OCI-LY1 (cell line): ENCODE data around the gene TSPAN12.
A peak's percentile ranks its signal among the peaks of the same experiment; 100 is the strongest.

Experiments
- H2AFZ ChIP-seq: fragments of 200-600 bp; sonication (generic), shearing (Covaris generic); 2 replicates; pipeline ENCODE4 v1.6.0; 2014; ENCODE audit warnings: antibody characterized with exemption, mild to moderate bottlenecking, low read length
- H3F3A ChIP-seq: fragments of 200-600 bp; sonication (generic), shearing (Covaris generic); 2 replicates; pipeline ENCODE4 v1.6.0; 2014; ENCODE audit warnings: mild to moderate bottlenecking, antibody characterized with exemption, low read length, moderate library complexity; ENCODE audit not compliant: insufficient read depth
- H3K27ac ChIP-seq: fragments of 200-600 bp; sonication (generic); 2 replicates; pipeline ENCODE4 v1.5.1; 2014; ENCODE audit warnings: low read length, mixed run types, mild to moderate bottlenecking, low read depth; ENCODE audit not compliant: poor library complexity, severe bottlenecking
- H3K27me3 ChIP-seq: fragments of 200-600 bp; sonication (generic); 2 replicates; pipeline ENCODE4 v1.6.0; 2014; ENCODE audit warnings: antibody characterized with exemption, mild to moderate bottlenecking, low read length, moderate library complexity; ENCODE audit not compliant: insufficient read depth
- H3K36me3 ChIP-seq: fragments of 200-600 bp; sonication (generic); 2 replicates; pipeline ENCODE4 v1.6.1; 2014; ENCODE audit warnings: mild to moderate bottlenecking, antibody characterized with exemption, low read length, moderate library complexity, mixed read lengths; ENCODE audit not compliant: insufficient read depth
- H3K4me1 ChIP-seq: fragments of 200-600 bp; sonication (generic); 2 replicates; pipeline ENCODE4 v1.5.1; 2014; ENCODE audit warnings: mild to moderate bottlenecking, low read length, moderate library complexity; ENCODE audit not compliant: insufficient read depth, severe bottlenecking
- H3K4me2 ChIP-seq: fragments of 200-600 bp; sonication (generic), shearing (Covaris generic); 2 replicates; pipeline ENCODE4 v1.6.1; 2014; ENCODE audit warnings: low read length
- H3K4me3 ChIP-seq: fragments of 200-600 bp; sonication (generic); 2 replicates; pipeline ENCODE4 v1.5.1; 2014; ENCODE audit warnings: low read length, low read depth, mild to moderate bottlenecking, mixed read lengths; ENCODE audit not compliant: poor library complexity, severe bottlenecking
- H3K79me2 ChIP-seq: fragments of 200-600 bp; shearing (Covaris generic); 2 replicates; pipeline ENCODE4 v1.6.1; 2016; ENCODE audit warnings: mixed run types, low read length, mixed read lengths; ENCODE audit not compliant: insufficient read depth
- H3K9ac ChIP-seq: fragments of 200-600 bp; sonication (generic), shearing (Covaris generic); 2 replicates; pipeline ENCODE4 v1.6.1; 2014; ENCODE audit warnings: mild to moderate bottlenecking, low read length, mixed read lengths
- H3K9me2 ChIP-seq: fragments of 200-600 bp; sonication (generic), shearing (Covaris generic); 2 replicates; pipeline ENCODE4 v1.6.1; 2014; ENCODE audit warnings: low read depth, mild to moderate bottlenecking, low read length, mixed read lengths
- H3K9me3 ChIP-seq: fragments of 200-600 bp; shearing (Covaris generic); 2 replicates; pipeline ENCODE4 v1.6.1; 2014; ENCODE audit warnings: low read length, mixed read lengths
- H4K20me1 ChIP-seq: fragments of 200-600 bp; sonication (generic), shearing (Covaris generic); 2 replicates; pipeline ENCODE4 v1.6.0; 2016; ENCODE audit warnings: mild to moderate bottlenecking, low read length; ENCODE audit not compliant: insufficient read depth
- EZH2 ChIP-seq: fragments of 200-600 bp; sonication (generic), shearing (Covaris generic); IDR thresholded peaks from 2 replicates; pipeline ENCODE4 v1.8.0; 2017; ENCODE audit warnings: borderline replicate concordance, mixed run types, mild to moderate bottlenecking, antibody characterized with exemption, low read length, moderate library complexity, mixed read lengths
- TF ChIP-seq, protein P1 (sequence below): fragments of 200-600 bp; sonication (generic), shearing (Covaris generic); IDR thresholded peaks from 2 replicates; pipeline ENCODE4 v1.5.1; 2017; ENCODE audit warnings: mild to moderate bottlenecking, antibody characterized with exemption, low read length, moderate library complexity, mixed read lengths

The TSPAN12 gene

DNA sequence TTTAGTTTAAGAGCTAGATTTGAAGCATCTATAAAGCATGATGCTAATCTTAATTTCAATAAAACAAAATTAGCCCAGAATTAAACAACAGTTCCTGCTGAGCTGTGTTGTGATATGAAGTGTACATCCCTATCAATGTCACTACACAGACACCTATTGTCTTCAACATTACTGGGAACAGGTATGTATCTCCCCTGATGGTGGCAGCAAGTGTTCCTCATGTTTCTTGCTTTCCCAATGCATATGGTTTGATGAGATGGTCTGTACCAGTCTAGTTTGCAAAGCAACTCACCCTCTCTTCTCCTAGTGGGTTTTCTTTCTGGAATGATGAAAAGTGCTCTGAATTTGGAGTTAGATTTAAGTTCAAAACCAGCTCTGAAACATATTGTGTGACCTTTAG is 38.1 kb downstream of the TSPAN12 start:
- Histone ChIP-seq H3K9ac (no peak overlapping the region), H3K9me2 (no peaks in the 10 kb centered on the region), H3K9me3 (no peaks in the 10 kb centered on the region), H3K27ac (no peak overlapping the region), H3K79me2 (no peaks in the 10 kb centered on the region), H3F3A (no peaks in the 10 kb centered on the region), H3K4me2 (no peak overlapping the region), H4K20me1 (no peaks in the 10 kb centered on the region), H3K36me3 (no peaks in the 10 kb centered on the region), H3K4me3 (no peak overlapping the region), H3K4me1 (no peaks in the 10 kb centered on the region), H3K27me3 (no peaks in the 10 kb centered on the region), H2AFZ (no peak overlapping the region)
- TF ChIP-seq, protein P1, sequence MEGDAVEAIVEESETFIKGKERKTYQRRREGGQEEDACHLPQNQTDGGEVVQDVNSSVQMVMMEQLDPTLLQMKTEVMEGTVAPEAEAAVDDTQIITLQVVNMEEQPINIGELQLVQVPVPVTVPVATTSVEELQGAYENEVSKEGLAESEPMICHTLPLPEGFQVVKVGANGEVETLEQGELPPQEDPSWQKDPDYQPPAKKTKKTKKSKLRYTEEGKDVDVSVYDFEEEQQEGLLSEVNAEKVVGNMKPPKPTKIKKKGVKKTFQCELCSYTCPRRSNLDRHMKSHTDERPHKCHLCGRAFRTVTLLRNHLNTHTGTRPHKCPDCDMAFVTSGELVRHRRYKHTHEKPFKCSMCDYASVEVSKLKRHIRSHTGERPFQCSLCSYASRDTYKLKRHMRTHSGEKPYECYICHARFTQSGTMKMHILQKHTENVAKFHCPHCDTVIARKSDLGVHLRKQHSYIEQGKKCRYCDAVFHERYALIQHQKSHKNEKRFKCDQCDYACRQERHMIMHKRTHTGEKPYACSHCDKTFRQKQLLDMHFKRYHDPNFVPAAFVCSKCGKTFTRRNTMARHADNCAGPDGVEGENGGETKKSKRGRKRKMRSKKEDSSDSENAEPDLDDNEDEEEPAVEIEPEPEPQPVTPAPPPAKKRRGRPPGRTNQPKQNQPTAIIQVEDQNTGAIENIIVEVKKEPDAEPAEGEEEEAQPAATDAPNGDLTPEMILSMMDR = 0 out of 2 replicates have a peak, but pooled peaks have one; percentile 5
- TF ChIP-seq EZH2 = no peak

DNA sequence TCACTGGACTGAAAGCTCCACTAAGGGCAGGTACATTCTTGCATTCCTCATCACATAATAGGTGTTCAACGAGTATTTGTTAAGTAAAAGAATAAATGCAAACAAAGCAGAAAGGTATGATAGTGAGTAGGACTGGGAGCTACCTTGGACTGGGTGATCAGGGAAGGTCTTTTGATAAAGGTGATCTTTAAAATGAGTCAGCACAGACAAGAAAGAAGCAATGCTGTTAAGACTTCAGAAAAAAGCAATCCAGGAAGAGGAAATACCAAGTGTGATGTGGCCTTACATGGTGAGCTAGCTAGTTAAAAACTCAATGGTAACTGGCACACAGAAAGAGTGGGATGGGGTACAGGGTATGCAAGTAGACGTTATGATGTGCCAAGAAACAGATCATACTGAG is 40.1 kb downstream of the TSPAN12 start:
- no peak for TF ChIP-seq EZH2
- TF ChIP-seq, protein P1 = no peak
- no peaks in the 10 kb centered on the region for H3K36me3 ChIP-seq
- no peaks in the 10 kb centered on the region for H3K27me3 ChIP-seq

DNA sequence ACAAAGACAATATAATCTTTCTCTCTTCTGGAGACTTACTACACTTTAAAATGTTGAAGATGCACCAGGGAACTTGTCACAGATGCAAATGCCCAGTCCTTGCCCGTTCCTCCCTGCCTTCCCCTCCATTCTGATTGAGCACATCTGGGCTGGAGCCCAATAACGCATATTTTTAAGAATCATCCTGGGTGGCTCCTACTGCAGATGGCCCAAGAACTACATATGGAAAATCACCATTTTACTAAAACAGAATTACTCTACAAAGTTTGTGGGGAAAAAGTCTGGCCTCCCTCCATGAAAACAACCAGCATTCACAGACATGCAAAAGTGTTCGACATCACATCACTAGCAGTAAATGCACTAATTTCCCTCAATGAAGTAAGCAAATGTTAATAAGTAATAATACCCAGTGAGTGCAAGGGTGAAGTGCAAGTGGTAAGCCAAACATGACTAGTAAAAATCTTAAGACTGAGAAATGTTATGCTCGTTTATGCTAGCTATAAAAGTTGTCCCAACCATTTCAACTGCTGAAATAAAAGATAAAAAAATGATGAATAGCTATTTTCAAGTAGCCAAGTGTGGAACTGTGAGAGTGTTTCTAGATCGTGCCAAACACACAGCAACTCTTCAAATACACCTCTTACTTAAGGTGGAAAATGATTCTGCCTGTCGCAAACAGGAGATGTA is 43.5 kb downstream of the TSPAN12 start:
- Histone ChIP-seq H3K9ac (no peak overlapping the region), H3K79me2 (no peaks in the 10 kb centered on the region), H3K27ac (no peak overlapping the region), H3K36me3 (no peaks in the 10 kb centered on the region), H3K9me2 (no peaks in the 10 kb centered on the region), H2AFZ (no peak overlapping the region), H3K4me3 (no peak overlapping the region), H3F3A (no peaks in the 10 kb centered on the region), H4K20me1 (no peaks in the 10 kb centered on the region), H3K27me3 (no peaks in the 10 kb centered on the region), H3K4me1 (no peaks in the 10 kb centered on the region), H3K9me3 (no peaks in the 10 kb centered on the region), H3K4me2 (no peak overlapping the region)
- TF ChIP-seq, protein P1 = no peak
- TF ChIP-seq EZH2 = no peak

More for the DNA sequence above, 40.1 kb downstream of the TSPAN12 start:
- H3K9me3 ChIP-seq = no peaks in the 10 kb centered on the region
- H3F3A ChIP-seq = no peaks in the 10 kb centered on the region
- H3K4me1 ChIP-seq = no peaks in the 10 kb centered on the region
- H3K4me3 ChIP-seq = no peak overlapping the region
- no peaks in the 10 kb centered on the region for H4K20me1 ChIP-seq
- no peak overlapping the region for H2AFZ ChIP-seq
- H3K4me2 ChIP-seq = no peak overlapping the region
- H3K79me2 ChIP-seq = no peaks in the 10 kb centered on the region
- H3K27ac ChIP-seq = no peak overlapping the region
- H3K9ac ChIP-seq = no peak overlapping the region
- no peaks in the 10 kb centered on the region for H3K9me2 ChIP-seq
